Heart right ventricle (tissue), 16 donors: ENCODE results near the gene CRYBA4. TPM values are rescaled to one million over a fixed set of nuclear protein-coding genes. Genes with fewer than 3 reads are reported as not detected.

Experiments used
- ATAC-seq, 8 donors: fragments of 200-7000 bp; cut with Tn5 transposase; one replicate each; pipeline ENCODE4 v1.9.1; 2020; ENCODE audit warnings: mild to moderate bottlenecking in 8 of 8, moderate library complexity in 8 of 8, moderate number of reproducible peaks in 1 of 8
- DNase-seq, 2 donors: peaks; one replicate each; pipeline ENCODE4 v3.0.0-alpha.2; 2020
- H3K27ac ChIP-seq, 10 donors: fragments of 200-600 bp; sonication (generic) in 2 of 10; one replicate each; pipeline versions ENCODE4 v1.5.0 to v1.8.0; 2020 to 2022; ENCODE audit warnings: mild to moderate bottlenecking in 3 of 10
- H3K27me3 ChIP-seq, 7 donors: fragments of 200-600 bp; one replicate each; pipeline ENCODE4 v1.8.0; 2021 to 2022; ENCODE audit warnings: mild to moderate bottlenecking in 2 of 7
- H3K36me3 ChIP-seq, 9 donors: fragments of 200-600 bp; sonication (generic) in 1 of 9; one replicate each; pipeline versions ENCODE4 v1.5.0 to v1.8.0; 2020 to 2022; ENCODE audit warnings: mild to moderate bottlenecking in 2 of 9
- H3K4me1 ChIP-seq, 9 donors: fragments of 200-600 bp; sonication (generic) in 1 of 9; one replicate each; pipeline versions ENCODE4 v1.5.0 to v1.8.0; 2020 to 2022; ENCODE audit warnings: mild to moderate bottlenecking in 4 of 9
- H3K4me3 ChIP-seq, 10 donors: fragments of 200-600 bp; sonication (generic) in 2 of 10; one replicate each; pipeline versions ENCODE4 v1.5.0 to v1.8.0; 2020 to 2022; ENCODE audit warnings: mild to moderate bottlenecking in 7 of 10, moderate library complexity in 2 of 10
- H3K9me3 ChIP-seq, 11 donors: fragments of 200-600 bp in 10 of 11; sonication (generic) in 2 of 11; one replicate each; pipeline versions ENCODE4 v1.5.0 to v1.8.0; 2013 to 2022; ENCODE audit warnings: mild to moderate bottlenecking in 2 of 11, control low read depth in 1 of 11, moderate library complexity in 1 of 11
- WGBS, 2 donors: extraction: QIAGEN DNeasy Blood & Tissue Kit; methylation state at CpG; one replicate each; pipeline ENCODE4 v1.1.7; 2013; ENCODE audit warnings: inconsistent platforms in 1 of 2; 5-methylcytosine and 5-hydroxymethylcytosine counted together
- intact Hi-C, 10 donors: fragments of 100-400 bp; cut with DNase I; formaldehyde crosslinking; loops; one replicate each; pipeline versions ENCODE4 v1.11.1 to v1.14.2; 2022
- polyA plus RNA-seq, 2 donors: library from polyadenylated mRNA; stranded (reverse); fragments of 200-250 nt; gene quantifications; one replicate each; pipeline ENCODE4 v1.2.3, GENCODE V29; 2013
- total RNA-seq, 10 donors: library from RNA; stranded (reverse); fragmentation: NEBNext Ultra II Directional in 3 of 10; extraction: Animal tissue kit (Norgen Biotek cat#: 25700) in 3 of 10; gene quantifications; one replicate each; pipeline versions ENCODE4 v1.2.1 to v1.2.4, GENCODE V29; 2021 to 2023
- TF ChIP-seq, protein P1 (sequence below), 9 donors: fragments of 200-600 bp; sonication (generic) in 2 of 9; IDR thresholded peaks; one replicate each; pipeline versions ENCODE4 v1.5.0 to v1.8.0; 2021 to 2022; ENCODE audit warnings: antibody characterized with exemption in 9 of 9, mild to moderate bottlenecking in 5 of 9, moderate library complexity in 1 of 9
- donor health status: Arrhythmogenic right ventricular cardiomyopathy.
- donor health status: ischemic (EF 13 %, LVEDD 7.1; RV severe dilation, severe dysfunction).
- donor health status: healthy with polysubstance abuse.
- donor health status: DM: no; HTN: yes; CAD: no.
- donor health status: DM: no; HTN: no; CAD: no.
- donor health status: ischemic (EF 25% LVEDD 6.9; RV normal size, moderate dysfunction).
- donor health status: ischemic (EF 25% LVEDD 5.7; RV mildly dilated, moderate dysfunction).
- donor health status: healthy.
- donor health status: DM: yes; HTN: yes; CAD: no.
- donor health status: Ischemic cardiomyopathy.
- donor health status: ischemic (EF 35%, LVEDD 5.7; RV mildly dilated, moderate dysfunction).
- donor health status: nonischemic (EF 11% LVEDD 7.7; RV severe dilation, severe dysfunction).
- donor health status: DM: yes; HTN: yes; CAD: no.
- donor health status: PGD.
- donor health status: ischemic (EF 29% LVEDD 5.4; RV normal size, mild dysfunction).
- donor health status: nonischemic (EF 23%, LVEDD 6.1; RV moderate dilation, normal function).

Gene CRYBA4
- total and polyA plus RNA-seq, 12 donors: 0.42 TPM; not detected in 11

DNA sequence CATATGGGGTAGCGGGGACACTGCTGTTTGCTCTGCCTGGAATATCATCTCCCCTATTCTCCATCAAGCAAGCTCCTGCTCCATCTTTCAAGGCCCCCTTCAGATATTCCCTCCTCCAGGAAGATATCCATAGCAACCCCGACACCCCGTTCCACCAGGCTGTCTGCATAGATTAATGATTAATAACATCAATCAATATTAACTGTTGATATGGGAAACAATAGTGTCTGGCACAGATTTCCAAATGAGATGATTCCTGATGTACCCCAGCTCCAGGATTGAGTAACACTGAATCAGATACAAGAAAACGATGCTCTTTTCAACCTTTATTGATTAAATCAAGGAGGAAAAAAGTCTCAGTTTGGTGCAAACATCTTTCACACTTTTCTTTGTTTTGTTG, 24.3 kb upstream of the CRYBA4 start:
- intact Hi-C loops: no loop called here
- no peak for ATAC-seq
- H3K27ac ChIP-seq: no peak overlapping the region
- 82 to 85% methylated on average over 4 of the region's 4 CpGs for WGBS, 2 donors
- no peaks in the 10 kb centered on the region for H3K36me3 ChIP-seq
- H3K4me1 ChIP-seq: peaks cover 0 to 18% (median 0%) of the 10 kb centered on the region in 9 donors
- DNase-seq: no peak
- no peak overlapping the region for H3K4me3 ChIP-seq
- TF ChIP-seq, protein P1, sequence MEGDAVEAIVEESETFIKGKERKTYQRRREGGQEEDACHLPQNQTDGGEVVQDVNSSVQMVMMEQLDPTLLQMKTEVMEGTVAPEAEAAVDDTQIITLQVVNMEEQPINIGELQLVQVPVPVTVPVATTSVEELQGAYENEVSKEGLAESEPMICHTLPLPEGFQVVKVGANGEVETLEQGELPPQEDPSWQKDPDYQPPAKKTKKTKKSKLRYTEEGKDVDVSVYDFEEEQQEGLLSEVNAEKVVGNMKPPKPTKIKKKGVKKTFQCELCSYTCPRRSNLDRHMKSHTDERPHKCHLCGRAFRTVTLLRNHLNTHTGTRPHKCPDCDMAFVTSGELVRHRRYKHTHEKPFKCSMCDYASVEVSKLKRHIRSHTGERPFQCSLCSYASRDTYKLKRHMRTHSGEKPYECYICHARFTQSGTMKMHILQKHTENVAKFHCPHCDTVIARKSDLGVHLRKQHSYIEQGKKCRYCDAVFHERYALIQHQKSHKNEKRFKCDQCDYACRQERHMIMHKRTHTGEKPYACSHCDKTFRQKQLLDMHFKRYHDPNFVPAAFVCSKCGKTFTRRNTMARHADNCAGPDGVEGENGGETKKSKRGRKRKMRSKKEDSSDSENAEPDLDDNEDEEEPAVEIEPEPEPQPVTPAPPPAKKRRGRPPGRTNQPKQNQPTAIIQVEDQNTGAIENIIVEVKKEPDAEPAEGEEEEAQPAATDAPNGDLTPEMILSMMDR (IDR thresholded peaks at IDR 0.05): no peak
- no peaks in the 10 kb centered on the region for H3K9me3 ChIP-seq
- H3K27me3 ChIP-seq: no peaks in the 10 kb centered on the region

DNA sequence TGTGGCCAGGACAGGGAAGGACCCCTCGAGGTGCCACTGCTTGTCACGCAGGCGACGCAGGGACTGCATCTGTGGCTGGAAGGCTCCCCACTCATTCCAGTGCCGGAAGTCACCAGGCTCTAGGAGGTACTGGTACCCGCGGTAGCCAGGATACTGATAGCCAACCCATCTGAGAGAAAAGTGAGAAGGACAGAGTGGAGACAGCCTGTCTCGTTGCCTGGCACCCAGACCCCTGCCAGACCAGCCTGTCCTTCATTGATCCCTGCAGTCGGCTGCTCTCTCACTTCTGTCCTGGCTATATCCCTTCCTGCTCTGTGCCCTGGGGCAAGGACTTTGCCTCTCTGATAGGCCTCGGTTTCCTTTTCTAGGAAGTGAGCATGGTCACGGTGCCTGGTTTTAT, 22.3 kb upstream of the CRYBA4 start:
- intact Hi-C loops: no loop called here
- TF ChIP-seq, protein P1 (IDR thresholded peaks at IDR 0.05): no peak
- ATAC-seq (no peak), DNase-seq (no peak)
- Histone ChIP-seq H3K4me1 (no peaks in the 10 kb centered on the region), H3K27ac (no peak overlapping the region), H3K9me3 (no peaks in the 10 kb centered on the region), H3K27me3 (no peaks in the 10 kb centered on the region), H3K36me3 (no peaks in the 10 kb centered on the region), H3K4me3 (no peak overlapping the region)
- 71 to 79% methylated on average over 11 of the region's 11 CpGs for WGBS, 2 donors

DNA sequence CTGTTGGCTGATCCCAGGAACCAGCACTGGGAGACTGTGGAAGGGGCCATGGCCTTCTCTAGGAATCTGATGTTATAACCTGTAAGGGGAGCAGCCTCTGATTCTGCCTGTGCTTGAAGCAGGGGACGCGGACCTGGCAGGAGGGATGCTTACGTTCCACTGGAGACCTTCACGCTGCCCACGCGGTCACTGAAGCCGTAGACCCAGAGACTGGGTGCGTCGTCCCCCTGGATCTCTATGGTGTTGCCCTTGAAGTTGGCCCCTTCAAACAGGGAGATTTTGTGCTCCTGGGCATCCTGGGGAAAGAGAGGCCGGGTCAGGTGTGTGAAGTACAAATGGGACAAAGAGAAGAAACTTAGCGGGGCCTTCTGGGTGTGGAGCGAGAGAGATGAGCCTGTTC, 20.0 kb upstream of the CRYBA4 start:
- Histone ChIP-seq H3K9me3 (no peaks in the 10 kb centered on the region), H3K36me3 (no peaks in the 10 kb centered on the region), H3K27ac (no peak overlapping the region), H3K4me3 (no peak overlapping the region), H3K4me1 (no peaks in the 10 kb centered on the region), H3K27me3 (no peaks in the 10 kb centered on the region)
- intact Hi-C loops: no loop called here
- DNase-seq: no peak
- TF ChIP-seq, protein P1 (IDR thresholded peaks at IDR 0.05): no peak
- no peak for ATAC-seq
- WGBS, 2 donors: 87 to 89% methylated on average over 12 of the region's 12 CpGs

DNA sequence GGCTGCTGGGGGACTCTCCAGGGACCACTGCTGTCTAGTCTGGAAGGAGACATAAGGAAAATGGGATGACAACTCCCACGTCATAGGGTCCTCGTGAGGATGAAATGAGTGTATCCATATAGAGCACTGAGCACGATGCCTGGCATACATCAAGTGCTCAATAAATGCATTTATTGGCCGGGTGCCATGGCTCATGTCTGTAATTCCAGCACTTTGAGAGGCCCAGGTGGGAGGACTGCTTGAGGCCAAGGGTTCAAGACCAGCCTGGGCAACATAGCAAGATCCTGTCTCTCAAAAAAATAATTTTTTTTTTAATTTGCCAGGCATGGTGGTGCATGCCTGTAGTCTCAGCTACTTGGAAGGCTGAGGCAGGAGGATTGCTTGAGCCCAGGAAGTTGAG, 19.6 kb upstream of the CRYBA4 start:
- no peak for ATAC-seq
- Histone ChIP-seq H3K4me3 (no peak overlapping the region), H3K27me3 (no peaks in the 10 kb centered on the region), H3K4me1 (no peaks in the 10 kb centered on the region), H3K36me3 (no peaks in the 10 kb centered on the region), H3K27ac (no peak overlapping the region), H3K9me3 (no peaks in the 10 kb centered on the region)
- no peak for DNase-seq
- intact Hi-C loops: no loop called here
- 76% methylated on average over 4 of the region's 4 CpGs for WGBS, 2 donors
- TF ChIP-seq, protein P1 (IDR thresholded peaks at IDR 0.05): no peak

DNA sequence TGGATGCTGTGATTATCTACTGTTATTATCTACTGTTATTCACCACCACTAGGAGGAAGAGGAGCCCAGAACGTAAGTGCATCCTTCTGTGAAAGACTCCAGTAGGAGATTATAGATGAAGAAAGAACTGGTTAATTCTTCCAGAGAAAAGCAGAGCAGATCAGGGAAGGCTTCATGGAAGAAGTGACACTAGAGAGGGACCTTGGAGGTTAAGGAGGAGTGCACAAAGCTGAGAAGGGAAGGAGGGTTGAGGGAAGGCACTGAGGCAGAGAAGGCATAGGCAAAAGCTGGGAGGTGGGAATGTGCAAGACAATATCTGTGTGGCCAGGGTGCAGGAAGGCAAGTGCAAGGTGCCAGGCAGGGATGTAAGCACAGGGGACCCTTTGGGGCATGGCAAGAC, 17.4 kb upstream of the CRYBA4 start:
- no peaks in the 10 kb centered on the region for H3K4me1 ChIP-seq
- H3K9me3 ChIP-seq: no peaks in the 10 kb centered on the region
- 80 to 91% methylated on average over 1 of the region's 1 CpG for WGBS, 2 donors
- H3K27ac ChIP-seq: no peak overlapping the region
- intact Hi-C loops: no loop called here
- H3K36me3 ChIP-seq: no peaks in the 10 kb centered on the region
- TF ChIP-seq, protein P1 (IDR thresholded peaks at IDR 0.05): no peak
- ATAC-seq: no peak
- H3K27me3 ChIP-seq: peaks cover 0 to 3% (median 0%) of the 10 kb centered on the region in 7 donors
- DNase-seq: no peak
- no peak overlapping the region for H3K4me3 ChIP-seq
